SW480 (cell line): ENCODE measurements around the gene NEIL1.
"Not testable (repeated sequence)": the region's sequence is repeated elsewhere in the genome, so short reads cannot be mapped to it uniquely, and the experiment has no call there.

Experiments
- DNase-seq: peaks from one replicate; pipeline ENCODE4 v3.0.0-alpha.2; 2016; ENCODE audit warnings: low spot score

NEIL1 gene

GRCh38 chr15:75380773-75381172 lies 33.9 kb downstream of the NEIL1 start:
- no peak for DNase-seq

GRCh38 chr15:75383986-75384385 lies 37.1 kb downstream of the NEIL1 start:
- not testable (repeated sequence) for DNase-seq

- no peak for DNase-seq
Measured at GRCh38 chr15:75389791-75390382, 43.0 kb downstream of the NEIL1 start.

- no peak for DNase-seq
Measured at GRCh38 chr15:75397494-75397893, 50.7 kb downstream of the NEIL1 start.

- no peak for DNase-seq
Measured at GRCh38 chr15:75403892-75404291, 57.1 kb downstream of the NEIL1 start.
